ENCODE data around the gene C19orf33. TPM values are rescaled to one million over a fixed set of nuclear protein-coding genes. Genes with fewer than 3 reads are reported as not detected.
"Not testable (repeated sequence)": the region's sequence is repeated elsewhere in the genome, so short reads cannot be mapped to it uniquely, and the experiment has no call there.

C19orf33 gene
- total RNA-seq, 1 donor from 2014 or later: not detected

- no peaks in the 10 kb centered on the region for H3K27me3 Mint-ChIP-seq (ENCODE audit: insufficient read depth)
- no peaks in the 10 kb centered on the region for H3K9me3 Mint-ChIP-seq
- peaks cover 50% of the 10 kb centered on the region for H3K4me1 Mint-ChIP-seq (ENCODE audit: low read depth)
- peaks cover 14% of the 10 kb centered on the region for H3K36me3 Mint-ChIP-seq (ENCODE audit: low read depth)
- intact Hi-C loops (cut with micrococcal nuclease): no loop called here
- no peak for DNase-seq (ENCODE audit: low spot score)
- H3K4me3 Mint-ChIP-seq: peak overlapping the region; percentile 86
- H3K27ac Mint-ChIP-seq: peak overlapping the region; percentile 48
These were observed 16.9 kb downstream of the C19orf33 start for GRCh38 chr19:38320969-38321339.

GRCh38 chr19:38321646-38322196 lies 17.7 kb downstream of the C19orf33 start:
- Mint-ChIP-seq H3K4me3 (peak overlapping the region; percentile 86), H3K27ac (no peak overlapping the region), H3K36me3 (ENCODE audit: low read depth) (peaks cover 15% of the 10 kb centered on the region), H3K4me1 (ENCODE audit: low read depth) (peaks cover 50% of the 10 kb centered on the region), H3K9me3 (no peaks in the 10 kb centered on the region), H3K27me3 (ENCODE audit: insufficient read depth) (no peaks in the 10 kb centered on the region)
- intact Hi-C loops (cut with micrococcal nuclease): no loop called here
- DNase-seq (ENCODE audit: low spot score): no peak

- DNase-seq (ENCODE audit: low spot score): no peak
- H3K9me3 Mint-ChIP-seq: no peaks in the 10 kb centered on the region
- no peaks in the 10 kb centered on the region for H3K27me3 Mint-ChIP-seq (ENCODE audit: insufficient read depth)
- H3K4me1 Mint-ChIP-seq (ENCODE audit: low read depth): peaks cover 42% of the 10 kb centered on the region
- no peak overlapping the region for H3K4me3 Mint-ChIP-seq
- peaks cover 24% of the 10 kb centered on the region for H3K36me3 Mint-ChIP-seq (ENCODE audit: low read depth)
- intact Hi-C loops (cut with micrococcal nuclease): no loop called here
- H3K27ac Mint-ChIP-seq: no peak overlapping the region
These were observed 19.2 kb downstream of the C19orf33 start for GRCh38 chr19:38323291-38323690.

GRCh38 chr19:38324431-38324830 lies 20.4 kb downstream of the C19orf33 start:
- H3K9me3 Mint-ChIP-seq: no peaks in the 10 kb centered on the region
- intact Hi-C loops (cut with micrococcal nuclease): no loop called here
- no peak overlapping the region for H3K27ac Mint-ChIP-seq
- H3K36me3 Mint-ChIP-seq (ENCODE audit: low read depth): peaks cover 28% of the 10 kb centered on the region
- H3K4me3 Mint-ChIP-seq: no peak overlapping the region
- no peaks in the 10 kb centered on the region for H3K27me3 Mint-ChIP-seq (ENCODE audit: insufficient read depth)
- H3K4me1 Mint-ChIP-seq (ENCODE audit: low read depth): peaks cover 30% of the 10 kb centered on the region
- no peak for DNase-seq (ENCODE audit: low spot score)

GRCh38 chr19:38326591-38326990 lies 22.5 kb downstream of the C19orf33 start:
- intact Hi-C loops (cut with micrococcal nuclease): no loop called here
- Mint-ChIP-seq H3K4me3 (no peak overlapping the region), H3K36me3 (ENCODE audit: low read depth) (peaks cover 27% of the 10 kb centered on the region), H3K27me3 (ENCODE audit: insufficient read depth) (no peaks in the 10 kb centered on the region), H3K9me3 (no peaks in the 10 kb centered on the region), H3K27ac (no peak overlapping the region), H3K4me1 (ENCODE audit: low read depth) (peaks cover 15% of the 10 kb centered on the region)
- no peak for DNase-seq (ENCODE audit: low spot score)

- peaks cover 24% of the 10 kb centered on the region for H3K36me3 Mint-ChIP-seq (ENCODE audit: low read depth)
- no peaks in the 10 kb centered on the region for H3K27me3 Mint-ChIP-seq (ENCODE audit: insufficient read depth)
- no peaks in the 10 kb centered on the region for H3K4me1 Mint-ChIP-seq (ENCODE audit: low read depth)
- H3K4me3 Mint-ChIP-seq: no peak overlapping the region
- DNase-seq (ENCODE audit: low spot score): no peak
- no peak overlapping the region for H3K27ac Mint-ChIP-seq
- intact Hi-C loops (cut with micrococcal nuclease): loop anchor here (10.0 kb wide), 1 partner anchor 865 kb away; the partner anchor contains the start of genes ZNF569 and ZNF570
- H3K9me3 Mint-ChIP-seq: no peaks in the 10 kb centered on the region
These were observed 25.6 kb downstream of the C19orf33 start for GRCh38 chr19:38329651-38330050.

- Mint-ChIP-seq H3K27me3 (ENCODE audit: insufficient read depth) (no peaks in the 10 kb centered on the region), H3K9me3 (no peaks in the 10 kb centered on the region), H3K36me3 (ENCODE audit: low read depth) (peaks cover 15% of the 10 kb centered on the region), H3K4me3 (no peak overlapping the region), H3K4me1 (ENCODE audit: low read depth) (no peaks in the 10 kb centered on the region), H3K27ac (no peak overlapping the region)
- intact Hi-C loops (cut with micrococcal nuclease): loop anchor here (10.0 kb wide), 1 partner anchor 867 kb away; the partner anchor contains the start of genes ZNF569 and ZNF570
- no peak for DNase-seq (ENCODE audit: low spot score)
These were observed 27.7 kb downstream of the C19orf33 start for GRCh38 chr19:38331728-38332127.

GRCh38 chr19:38333245-38333644 lies 29.2 kb downstream of the C19orf33 start:
- no peak for DNase-seq (ENCODE audit: low spot score)
- Mint-ChIP-seq H3K27me3 (ENCODE audit: insufficient read depth) (no peaks in the 10 kb centered on the region), H3K27ac (no peak overlapping the region), H3K4me3 (no peak overlapping the region), H3K4me1 (ENCODE audit: low read depth) (peaks cover 6% of the 10 kb centered on the region), H3K9me3 (no peaks in the 10 kb centered on the region), H3K36me3 (ENCODE audit: low read depth) (peaks cover 6% of the 10 kb centered on the region)
- intact Hi-C loops (cut with micrococcal nuclease): loop anchor here (10.0 kb wide), 1 partner anchor 868 kb away; the partner anchor contains the start of genes ZNF569 and ZNF570

GRCh38 chr19:38335949-38336637 lies 32.0 kb downstream of the C19orf33 start:
- Mint-ChIP-seq H3K4me3 (peak overlapping the region; percentile 94), H3K9me3 (no peaks in the 10 kb centered on the region), H3K4me1 (ENCODE audit: low read depth) (peaks cover 6% of the 10 kb centered on the region), H3K27me3 (ENCODE audit: insufficient read depth) (no peaks in the 10 kb centered on the region), H3K27ac (peak overlapping the region; percentile 99), H3K36me3 (ENCODE audit: low read depth) (no peaks in the 10 kb centered on the region)
- DNase-seq (ENCODE audit: low spot score): peak; percentile 94
- intact Hi-C loops (cut with micrococcal nuclease): loop anchor here (1.0 to 10.0 kb wide), 20 partner anchors 20 to 964 kb away; partner anchors contain the start of genes ECH1, EIF3K, FAM98C and MRPS12

- H3K27ac Mint-ChIP-seq: peak overlapping the region; percentile 99
- H3K36me3 Mint-ChIP-seq (ENCODE audit: low read depth): no peaks in the 10 kb centered on the region
- no peaks in the 10 kb centered on the region for H3K27me3 Mint-ChIP-seq (ENCODE audit: insufficient read depth)
- DNase-seq (ENCODE audit: low spot score): peak; percentile 94
- H3K4me1 Mint-ChIP-seq (ENCODE audit: low read depth): peaks cover 6% of the 10 kb centered on the region
- intact Hi-C loops (cut with micrococcal nuclease): loop anchor here (1.0 to 10.0 kb wide), 11 partner anchors 26 to 964 kb away; partner anchors contain the start of genes ECH1, EIF3K, FAM98C and MRPS12
- peak overlapping the region; percentile 94 for H3K4me3 Mint-ChIP-seq
- no peaks in the 10 kb centered on the region for H3K9me3 Mint-ChIP-seq
These were observed 32.7 kb downstream of the C19orf33 start for GRCh38 chr19:38336638-38337359.

GRCh38 chr19:38337360-38337653 lies 33.3 kb downstream of the C19orf33 start:
- Mint-ChIP-seq H3K4me3 (peak overlapping the region; percentile 94), H3K27ac (peak overlapping the region; percentile 99), H3K4me1 (ENCODE audit: low read depth) (peaks cover 6% of the 10 kb centered on the region), H3K27me3 (ENCODE audit: insufficient read depth) (no peaks in the 10 kb centered on the region), H3K9me3 (no peaks in the 10 kb centered on the region), H3K36me3 (ENCODE audit: low read depth) (no peaks in the 10 kb centered on the region)
- intact Hi-C loops (cut with micrococcal nuclease): loop anchor here (2.0 to 10.0 kb wide), 4 partner anchors 65 to 965 kb away; partner anchors contain the start of genes FAM98C, ZNF527, ZNF569 and ZNF570
- DNase-seq (ENCODE audit: low spot score): no peak

- not testable (repeated sequence) for H3K4me1 Mint-ChIP-seq (ENCODE audit: low read depth); H3K27me3 Mint-ChIP-seq (ENCODE audit: insufficient read depth); DNase-seq (ENCODE audit: low spot score); H3K27ac Mint-ChIP-seq; H3K9me3 Mint-ChIP-seq; H3K36me3 Mint-ChIP-seq (ENCODE audit: low read depth)
- intact Hi-C loops (cut with micrococcal nuclease): loop anchor here (5.0 to 10.0 kb wide), 2 partner anchors 874 to 967 kb away; partner anchors contain the start of genes ZNF527, ZNF569 and ZNF570
- H3K4me3 Mint-ChIP-seq: peak overlapping the region; percentile 4
These were observed 35.0 kb downstream of the C19orf33 start for GRCh38 chr19:38339011-38339410.

- Mint-ChIP-seq H3K9me3 (no peaks in the 10 kb centered on the region), H3K27ac (no peak overlapping the region), H3K4me3 (no peak overlapping the region), H3K36me3 (ENCODE audit: low read depth) (no peaks in the 10 kb centered on the region), H3K27me3 (ENCODE audit: insufficient read depth) (no peaks in the 10 kb centered on the region), H3K4me1 (ENCODE audit: low read depth) (peaks cover 6% of the 10 kb centered on the region)
- DNase-seq (ENCODE audit: low spot score): no peak
- intact Hi-C loops (cut with micrococcal nuclease): no loop called here
These were observed 36.9 kb downstream of the C19orf33 start for GRCh38 chr19:38340927-38341326.

Data from activated T-helper 1 cell treated with anti-CD3 and anti-CD28 coated beads, Interleukin-12 subunit alpha, Interleukin-12 subunit beta, Interleukin-2, Interleukin-4 antibody, amounts not matched to agents 30 ng/mL and 10 ng/mL and 1 ng/mL, durations not matched to agents 14 hours and 24 hours and 36 hours (primary cell).